Astrocyte of the spinal cord (primary cell): ENCODE measurements around the gene CEP192.
A peak's percentile ranks its signal among the peaks of the same experiment; 100 is the strongest.

Source experiments
- DNase-seq: peaks from one replicate; pipeline ENCODE4 v3.0.0; 2011; ENCODE audit warnings: low read depth, low spot score
- H3K4me3 ChIP-seq: 2 replicates; pipeline ENCODE4 v1.5.1; 2011; ENCODE audit warnings: low read depth, mild to moderate bottlenecking, low read length, moderate library complexity
- CTCF ChIP-seq: IDR thresholded peaks from 2 replicates; pipeline ENCODE4 v1.5.1; 2012; ENCODE audit warnings: low read depth, mild to moderate bottlenecking, low read length, inconsistent platforms
- in situ Hi-C: cut with HindIII; loops from 2 replicates; pipeline ENCODE4 v1.10.0; 2017; ENCODE audit warnings: low sequenced_read_pairs

CEP192 gene

GRCh38 chr18:13101659-13102197 is 110.6 kb downstream of the CEP192 start:
- no peak overlapping the region for H3K4me3 ChIP-seq
- no peak for TF ChIP-seq CTCF
- in situ Hi-C loops: no loop called here
- DNase-seq: no peak

- TF ChIP-seq CTCF: peak; percentile 22
- in situ Hi-C loops: no loop called here
- no peak for DNase-seq
- no peak overlapping the region for H3K4me3 ChIP-seq
Observed at GRCh38 chr18:13103366-13103765, 112.2 kb downstream of the CEP192 start.

GRCh38 chr18:13105059-13105458 is 113.9 kb downstream of the CEP192 start:
- no peak for TF ChIP-seq CTCF
- in situ Hi-C loops: no loop called here
- no peak for DNase-seq
- H3K4me3 ChIP-seq: no peak overlapping the region

GRCh38 chr18:13107074-13107473 is 115.9 kb downstream of the CEP192 start:
- H3K4me3 ChIP-seq: no peak overlapping the region
- in situ Hi-C loops: no loop called here
- no peak for TF ChIP-seq CTCF
- DNase-seq: no peak

GRCh38 chr18:13108330-13108729 is 117.2 kb downstream of the CEP192 start:
- no peak for TF ChIP-seq CTCF
- H3K4me3 ChIP-seq: no peak overlapping the region
- in situ Hi-C loops: no loop called here
- no peak for DNase-seq

- H3K4me3 ChIP-seq: no peak overlapping the region
- in situ Hi-C loops: no loop called here
- TF ChIP-seq CTCF: no peak
- no peak for DNase-seq
Observed at GRCh38 chr18:13110559-13110958, 119.4 kb downstream of the CEP192 start.

GRCh38 chr18:13112982-13113381 is 121.8 kb downstream of the CEP192 start:
- peak; percentile 53 for DNase-seq
- in situ Hi-C loops: no loop called here

More at GRCh38 chr18:13112982-13113381, 121.8 kb downstream of the CEP192 start:
- peak; percentile 50 for TF ChIP-seq CTCF
- no peak overlapping the region for H3K4me3 ChIP-seq
